ENCODE measurements around the gene NUDT8. TPM values are rescaled to one million over a fixed set of nuclear protein-coding genes. Genes with fewer than 3 reads are reported as not detected.
A peak's percentile ranks its signal among the peaks of the same experiment; 100 is the strongest.

The NUDT8 gene
- total RNA-seq, 3 donors from 2014 or later (not counting 1 experiment from before 2014, with no cell fraction given), result 1.7 to 5.2 (median 4.1) TPM

DNA sequence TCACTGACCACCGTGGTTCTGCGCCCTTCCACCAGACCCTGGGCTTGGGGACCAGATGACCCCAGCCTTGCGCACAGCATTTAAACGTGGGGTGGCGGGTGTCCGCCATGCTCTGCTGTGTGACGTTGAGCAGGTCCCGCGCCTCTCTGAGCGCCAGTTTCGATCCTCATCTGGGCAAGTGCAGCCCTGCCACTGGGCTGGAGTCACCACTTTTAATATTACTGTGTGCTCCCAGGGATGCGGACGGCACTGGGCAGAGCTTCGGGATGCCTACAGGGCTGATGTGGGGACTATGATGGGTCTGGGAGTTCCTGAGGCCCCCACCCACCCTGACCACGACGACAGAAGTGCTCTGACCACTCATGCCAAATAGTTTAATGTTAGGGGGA, 1.2 kb upstream of the NUDT8 start:
- Mint-ChIP-seq H3K36me3 (no peaks in the 10 kb centered on the region), H3K4me1 (peaks cover 5 to 22% of the 10 kb centered on the region in 2 donors), H3K27ac (peak overlapping the region; percentile 71 to 95), H3K27me3 (ENCODE audit: low read depth in 2 of 2) (no peaks in the 10 kb centered on the region), H3K4me3 (peak overlapping the region; percentile 84), H3K9me3 (no peaks in the 10 kb centered on the region)
- H3K27me3 ChIP-seq (ENCODE audit: control insufficient read depth, insufficient read depth, low read length), result no peaks in the 10 kb centered on the region
- WGBS (ENCODE audit: insufficient coverage), result 76% methylated on average over 16 of the region's 16 CpGs
- DNase-seq (peak in 1 of 2 donors; percentile 43), ATAC-seq (no peak)
- no peaks in the 10 kb centered on the region for H3K36me3 ChIP-seq (ENCODE audit: control insufficient read depth, insufficient read depth, low read length)
- peaks cover 23% of the 10 kb centered on the region for H3K4me1 ChIP-seq (ENCODE audit: control insufficient read depth, insufficient read depth, low read length)
- peak overlapping the region; percentile 59 for H3K4me3 ChIP-seq (ENCODE audit: low read length)
- H3K27ac ChIP-seq (ENCODE audit: low read length), result peak overlapping the region; percentile 81
- TF ChIP-seq, protein P1, sequence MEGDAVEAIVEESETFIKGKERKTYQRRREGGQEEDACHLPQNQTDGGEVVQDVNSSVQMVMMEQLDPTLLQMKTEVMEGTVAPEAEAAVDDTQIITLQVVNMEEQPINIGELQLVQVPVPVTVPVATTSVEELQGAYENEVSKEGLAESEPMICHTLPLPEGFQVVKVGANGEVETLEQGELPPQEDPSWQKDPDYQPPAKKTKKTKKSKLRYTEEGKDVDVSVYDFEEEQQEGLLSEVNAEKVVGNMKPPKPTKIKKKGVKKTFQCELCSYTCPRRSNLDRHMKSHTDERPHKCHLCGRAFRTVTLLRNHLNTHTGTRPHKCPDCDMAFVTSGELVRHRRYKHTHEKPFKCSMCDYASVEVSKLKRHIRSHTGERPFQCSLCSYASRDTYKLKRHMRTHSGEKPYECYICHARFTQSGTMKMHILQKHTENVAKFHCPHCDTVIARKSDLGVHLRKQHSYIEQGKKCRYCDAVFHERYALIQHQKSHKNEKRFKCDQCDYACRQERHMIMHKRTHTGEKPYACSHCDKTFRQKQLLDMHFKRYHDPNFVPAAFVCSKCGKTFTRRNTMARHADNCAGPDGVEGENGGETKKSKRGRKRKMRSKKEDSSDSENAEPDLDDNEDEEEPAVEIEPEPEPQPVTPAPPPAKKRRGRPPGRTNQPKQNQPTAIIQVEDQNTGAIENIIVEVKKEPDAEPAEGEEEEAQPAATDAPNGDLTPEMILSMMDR (IDR thresholded peaks at IDR 0.05), result peak; percentile 49
- intact Hi-C loops (cut with micrococcal nuclease), result loop anchor here (10.0 kb wide), 1 partner anchor 84 kb away; no protein-coding TSS in a partner anchor
- no peaks in the 10 kb centered on the region for H3K9me3 ChIP-seq (ENCODE audit: control insufficient read depth, insufficient read depth, low read length)

- Mint-ChIP-seq H3K36me3 (no peaks in the 10 kb centered on the region), H3K27ac (peak overlapping the region; percentile 71 to 95), H3K9me3 (no peaks in the 10 kb centered on the region), H3K27me3 (ENCODE audit: low read depth in 2 of 2) (no peaks in the 10 kb centered on the region), H3K4me1 (peaks cover 5 to 22% of the 10 kb centered on the region in 2 donors), H3K4me3 (peak overlapping the region; percentile 86)
- TF ChIP-seq, protein P1 (IDR thresholded peaks at IDR 0.05), result peak; percentile 76
- H3K4me3 ChIP-seq (ENCODE audit: low read length), result peak overlapping the region; percentile 59
- intact Hi-C loops (cut with micrococcal nuclease), result loop anchor here (10.0 kb wide), 1 partner anchor 84 kb away; no protein-coding TSS in a partner anchor
- WGBS (ENCODE audit: insufficient coverage), result under 1% methylated on average over 70 of the region's 70 CpGs
- ATAC-seq (peak; percentile 78 to 90 (median 82)), DNase-seq (peak; percentile 93 to 96)
- no peaks in the 10 kb centered on the region for H3K9me3 ChIP-seq (ENCODE audit: control insufficient read depth, insufficient read depth, low read length)
- H3K4me1 ChIP-seq (ENCODE audit: control insufficient read depth, insufficient read depth, low read length), result peaks cover 23% of the 10 kb centered on the region
- H3K36me3 ChIP-seq (ENCODE audit: control insufficient read depth, insufficient read depth, low read length), result no peaks in the 10 kb centered on the region
- no peaks in the 10 kb centered on the region for H3K27me3 ChIP-seq (ENCODE audit: control insufficient read depth, insufficient read depth, low read length)
- peak overlapping the region; percentile 81 for H3K27ac ChIP-seq (ENCODE audit: low read length)
These were observed 648 bp upstream of the NUDT8 start for GRCh38 chr11:67630228-67630942.

DNA sequence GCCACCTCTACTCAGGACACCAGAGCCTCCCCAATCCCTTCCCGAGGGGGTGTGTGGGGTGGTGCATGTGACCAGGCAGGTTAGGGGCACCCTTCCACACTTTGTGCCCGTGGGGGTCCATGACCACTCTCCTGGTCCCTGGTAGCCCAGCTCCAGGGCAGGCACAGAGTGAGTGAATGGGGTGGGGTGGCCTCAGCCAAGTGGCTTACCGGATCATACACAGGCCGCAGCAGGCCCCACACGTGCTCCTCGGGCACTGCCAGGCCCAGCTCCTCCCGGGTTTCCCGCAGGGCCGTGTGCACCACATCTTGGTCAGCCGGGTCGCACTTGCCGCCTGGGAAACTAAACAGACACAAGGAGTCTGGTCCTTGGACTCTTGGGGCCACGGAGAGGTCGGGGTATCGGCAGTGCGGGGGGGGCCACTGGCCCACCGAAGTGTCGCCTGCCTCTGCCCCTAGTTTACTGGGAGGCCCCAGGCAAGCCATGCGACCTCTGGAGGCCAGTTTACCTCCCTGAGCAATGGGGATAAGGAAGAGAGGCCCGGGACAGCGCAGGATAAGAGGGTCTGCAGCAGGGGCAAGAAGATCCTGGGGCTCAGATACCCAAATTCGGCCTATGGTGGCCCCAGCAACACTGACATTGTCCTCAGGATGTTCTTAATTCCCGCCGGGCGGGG, 889 bp downstream of the NUDT8 start:
- no peak for ATAC-seq
- peaks cover 23% of the 10 kb centered on the region for H3K4me1 ChIP-seq (ENCODE audit: control insufficient read depth, insufficient read depth, low read length)
- Mint-ChIP-seq H3K27me3 (ENCODE audit: low read depth in 2 of 2) (no peaks in the 10 kb centered on the region), H3K27ac (peak overlapping the region in 1 of 2 donors; percentile 95), H3K4me1 (peaks cover 5 to 22% of the 10 kb centered on the region in 2 donors), H3K4me3 (peak overlapping the region; percentile 86), H3K9me3 (no peaks in the 10 kb centered on the region), H3K36me3 (no peaks in the 10 kb centered on the region)
- H3K4me3 ChIP-seq (ENCODE audit: low read length), result no peak overlapping the region
- H3K27ac ChIP-seq (ENCODE audit: low read length), result peak overlapping the region; percentile 39
- 65% methylated on average over 25 of the region's 25 CpGs for WGBS (ENCODE audit: insufficient coverage)
- no peaks in the 10 kb centered on the region for H3K36me3 ChIP-seq (ENCODE audit: control insufficient read depth, insufficient read depth, low read length)
- no peak for DNase-seq
- intact Hi-C loops (cut with micrococcal nuclease), result loop anchor here (1.0 to 2.0 kb wide), 2 partner anchors 14 to 30 kb away; no protein-coding TSS in a partner anchor
- TF ChIP-seq, protein P1 (IDR thresholded peaks at IDR 0.05), result no peak
- no peaks in the 10 kb centered on the region for H3K9me3 ChIP-seq (ENCODE audit: control insufficient read depth, insufficient read depth, low read length)
- no peaks in the 10 kb centered on the region for H3K27me3 ChIP-seq (ENCODE audit: control insufficient read depth, insufficient read depth, low read length)

All from natural killer cell (primary cell).